Urothelium cell line (cell line): ENCODE results near the gene CHD5.

Experiments
- DNase-seq: peaks from one replicate; pipeline ENCODE4 v3.0.0; 2011; ENCODE audit warnings: low spot score, mixed read lengths
- FAIRE-seq: peaks from 2 replicates; lab custom pipeline; 2011; peaks lifted over from hg19 to GRCh38; lab: Jason Lieb, UNC

CHD5 gene

DNA sequence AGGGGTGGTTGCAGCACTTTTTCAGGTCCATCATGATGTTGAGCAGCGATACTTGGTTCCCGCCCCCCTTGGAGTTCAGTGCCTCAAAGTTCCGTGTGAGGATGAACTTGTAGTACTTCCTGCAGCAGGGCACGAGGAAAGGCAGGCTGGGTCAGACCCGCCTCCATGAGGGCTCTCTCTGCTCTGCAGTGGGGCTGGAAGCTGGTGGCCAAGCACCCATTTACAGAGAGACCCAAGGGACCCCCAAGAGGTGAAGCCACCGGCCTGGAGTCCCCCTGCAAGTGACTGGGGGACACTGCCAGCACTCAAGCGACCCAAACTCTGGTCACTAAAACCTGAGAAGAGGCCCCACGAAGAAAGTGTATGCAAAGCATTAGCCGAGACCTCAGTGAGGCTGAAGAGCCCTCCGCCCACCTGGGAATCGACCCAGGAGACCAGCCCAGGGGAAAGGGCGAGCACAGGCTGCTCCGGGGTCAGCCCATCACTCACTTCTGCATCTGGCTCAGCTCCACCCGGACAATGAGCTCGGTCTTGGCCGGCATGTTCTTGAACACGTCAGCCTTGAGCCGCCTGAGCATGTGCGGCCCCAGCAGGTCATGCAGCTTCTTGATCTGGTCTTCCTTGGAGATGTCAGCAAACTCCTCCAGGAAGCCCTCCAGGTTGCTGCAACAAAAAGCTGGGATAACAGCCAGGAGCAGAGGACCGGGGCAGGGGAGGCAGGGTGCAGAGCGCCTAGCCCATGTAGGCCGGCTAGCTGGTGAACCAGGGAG is 45.2 kb downstream of the CHD5 start:
- DNase-seq (no peak), FAIRE-seq (no peak)

DNA sequence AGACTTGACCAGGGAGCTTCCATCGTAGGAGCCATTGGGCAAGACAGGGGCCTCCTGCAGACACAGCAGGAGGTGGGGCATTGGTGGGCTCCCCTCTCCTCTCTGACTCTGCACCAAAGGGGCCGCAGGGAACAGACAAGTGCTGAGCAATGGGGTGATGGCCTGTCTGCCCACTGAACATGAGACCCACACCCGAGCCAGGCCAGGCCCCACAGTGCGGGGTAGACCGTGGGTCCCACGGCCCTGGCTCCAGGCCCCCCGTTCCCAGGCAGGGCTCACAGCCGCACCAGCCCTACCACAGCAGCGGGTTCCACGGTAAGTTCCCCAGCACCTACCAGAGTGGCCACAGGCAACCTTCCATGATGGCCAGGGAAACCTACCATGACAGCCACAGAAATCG is 45.9 kb downstream of the CHD5 start:
- FAIRE-seq (no peak), DNase-seq (no peak)

DNA sequence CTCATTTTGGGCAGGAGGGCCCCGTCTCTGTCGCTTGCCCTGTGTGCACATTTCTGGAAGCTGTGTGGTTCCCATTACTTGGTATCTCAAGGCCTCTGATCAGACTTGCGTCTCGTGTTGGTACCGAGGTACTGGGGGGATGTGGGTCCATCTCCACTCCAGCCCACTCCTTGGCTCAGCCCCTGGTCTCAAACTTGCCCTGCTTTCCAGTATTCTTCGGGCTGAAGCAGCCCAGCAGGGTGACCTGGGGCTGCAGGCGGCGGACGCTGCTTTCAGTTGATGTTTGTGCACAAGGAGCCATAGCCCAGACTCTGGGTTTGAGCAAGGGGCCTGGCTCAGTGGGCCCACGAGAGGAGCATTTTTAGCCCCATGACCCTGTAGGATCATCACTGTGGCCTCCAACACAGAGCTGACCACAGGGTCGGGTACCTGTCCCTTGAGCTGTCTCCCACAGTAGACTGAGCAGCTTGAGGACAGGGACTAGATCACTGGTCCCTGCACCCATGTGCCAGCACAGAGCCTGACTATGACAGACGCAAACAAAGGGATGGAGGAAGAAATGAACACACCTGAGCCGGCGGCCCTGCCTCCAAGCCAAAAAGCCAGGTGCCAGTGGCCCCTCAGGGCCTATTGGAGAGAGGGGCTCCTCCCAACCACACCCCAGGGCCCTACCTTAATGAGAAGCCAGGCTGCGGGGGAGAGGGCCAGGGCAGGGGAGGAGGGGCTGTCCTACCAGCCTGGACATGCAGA is 46.8 kb downstream of the CHD5 start:
- FAIRE-seq (no peak), DNase-seq (no peak)

DNA sequence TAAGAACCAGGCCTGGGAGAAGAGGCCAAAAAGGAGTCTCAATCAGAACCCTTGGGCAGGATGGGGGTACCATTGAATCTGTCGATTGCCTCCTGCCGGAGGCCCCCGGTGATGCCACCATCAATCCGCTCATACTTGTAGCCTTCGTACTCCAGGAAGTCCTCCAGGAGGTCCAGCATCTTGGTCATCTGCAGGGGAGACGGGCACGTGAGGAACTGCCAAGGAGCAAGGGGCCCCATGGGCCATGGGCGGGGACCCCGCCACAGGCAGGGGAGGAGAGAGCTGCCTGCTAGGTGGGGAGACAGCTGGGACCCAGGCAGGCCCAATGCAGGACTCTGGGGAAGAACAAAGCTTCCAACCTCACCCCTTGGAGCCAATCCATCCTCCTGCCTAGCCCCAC is 48.6 kb downstream of the CHD5 start:
- FAIRE-seq (no peak), DNase-seq (no peak)

DNA sequence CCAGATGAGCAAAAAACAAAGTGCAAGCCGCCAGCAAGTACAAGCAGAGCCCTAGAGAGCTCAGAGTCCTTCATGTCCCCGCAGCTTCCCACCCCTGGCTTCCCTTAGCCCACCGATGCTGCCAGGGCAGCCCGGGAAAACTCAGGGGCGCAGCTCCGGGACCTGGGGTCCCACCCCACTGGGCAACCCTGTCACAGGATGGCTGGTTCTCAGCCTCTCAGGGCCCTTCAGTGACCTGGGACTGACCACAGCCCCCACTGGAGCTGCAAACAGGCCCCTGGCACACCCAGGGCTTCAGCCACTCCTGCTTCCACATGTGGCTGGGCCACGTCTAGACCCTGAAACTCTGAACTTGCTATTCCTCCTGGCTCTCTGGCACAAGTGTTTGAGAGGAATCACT is 49.5 kb downstream of the CHD5 start:
- FAIRE-seq = no peak

GRCh38 chr1:6130036-6130435 is 50.1 kb downstream of the CHD5 start:
- FAIRE-seq = no peak

More for the DNA sequence above, 49.5 kb downstream of the CHD5 start:
- DNase-seq = no peak

GRCh38 chr1:6129313-6129712 is 50.8 kb downstream of the CHD5 start:
- no peak for DNase-seq
- FAIRE-seq = no peak

More at GRCh38 chr1:6130036-6130435, 50.1 kb downstream of the CHD5 start:
- no peak for DNase-seq

- FAIRE-seq = no peak
- no peak for DNase-seq
Observed at GRCh38 chr1:6128276-6129081, 51.6 kb downstream of the CHD5 start.

DNA sequence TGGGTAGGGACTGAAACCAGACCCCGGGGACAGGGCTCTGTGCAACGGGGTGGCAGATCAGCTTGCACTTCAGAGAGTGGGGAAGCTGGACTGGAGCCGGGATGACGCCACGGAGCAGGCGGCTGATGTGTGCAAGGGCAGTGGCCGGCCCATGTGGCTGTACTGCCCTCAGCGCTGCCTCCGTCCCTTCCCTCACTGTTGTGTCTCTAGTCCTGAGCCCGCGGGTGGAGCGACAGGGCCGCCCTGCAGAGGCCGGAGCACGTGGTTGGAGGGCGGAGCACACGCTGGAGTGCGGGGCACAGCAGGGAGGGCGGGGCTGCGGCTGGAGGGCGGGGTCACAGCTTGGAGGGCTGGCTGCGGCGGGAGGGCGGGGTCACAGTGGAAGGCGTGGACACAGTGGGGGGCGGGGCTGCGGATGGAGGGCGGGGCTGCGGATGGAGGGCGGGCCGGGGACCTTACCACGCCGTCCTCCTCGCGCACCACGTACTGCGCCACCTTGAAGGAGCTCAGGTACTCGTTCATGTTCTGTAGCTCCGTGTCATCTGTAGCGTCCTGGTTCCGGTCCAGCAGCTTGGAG is 52.4 kb downstream of the CHD5 start:
- FAIRE-seq (no peak), DNase-seq (no peak)

DNA sequence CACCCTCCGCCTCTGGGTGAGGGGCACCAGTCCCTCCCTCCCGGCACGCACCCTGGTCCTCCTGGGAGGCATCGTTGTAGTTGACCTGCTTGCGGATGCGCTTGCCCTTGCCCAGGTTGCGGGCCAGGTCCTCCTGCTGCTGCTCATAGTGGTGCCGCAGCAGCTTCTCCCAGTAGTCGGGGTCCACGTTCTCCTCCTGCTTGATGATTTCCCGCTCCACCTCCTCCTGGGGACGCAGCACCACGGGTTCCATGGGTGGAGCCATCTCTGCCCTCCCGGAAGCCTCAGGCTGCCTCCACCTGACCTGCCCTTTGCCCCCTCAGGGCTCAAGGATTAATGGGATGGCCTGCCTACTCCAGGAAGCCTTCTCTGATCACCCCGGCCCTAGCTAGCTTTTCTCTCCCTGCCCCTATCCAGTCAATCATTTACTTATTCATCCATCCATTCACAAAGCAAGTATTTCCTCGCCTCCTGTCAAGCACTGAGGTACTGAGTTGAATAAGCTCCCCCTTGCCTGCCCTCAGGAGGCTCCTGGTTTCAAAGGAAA is 53.5 kb downstream of the CHD5 start:
- no peak for DNase-seq
- no peak for FAIRE-seq

- DNase-seq = no peak
- FAIRE-seq = no peak
Observed at GRCh38 chr1:6126028-6126427, 54.1 kb downstream of the CHD5 start.

DNA sequence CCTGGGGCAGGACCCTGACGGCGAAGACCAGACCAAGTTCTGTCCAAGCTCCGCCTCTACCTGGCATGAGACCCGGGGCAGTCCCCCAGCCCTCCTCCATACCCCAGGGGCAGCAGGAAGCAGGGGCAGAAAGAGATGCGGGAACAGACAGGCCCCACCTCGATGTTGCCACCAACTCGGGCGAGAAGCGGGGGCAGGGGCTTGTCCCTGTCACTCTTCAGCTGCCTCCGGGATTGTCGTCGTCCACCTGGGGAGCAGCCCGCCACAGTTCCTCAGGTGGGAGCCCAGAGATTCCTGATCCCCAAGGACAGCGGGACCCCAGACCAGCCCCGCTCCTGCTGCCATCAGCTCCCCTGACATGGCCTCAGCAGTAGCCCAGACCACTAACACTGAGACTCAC is 54.8 kb downstream of the CHD5 start:
- DNase-seq (no peak), FAIRE-seq (no peak)

DNA sequence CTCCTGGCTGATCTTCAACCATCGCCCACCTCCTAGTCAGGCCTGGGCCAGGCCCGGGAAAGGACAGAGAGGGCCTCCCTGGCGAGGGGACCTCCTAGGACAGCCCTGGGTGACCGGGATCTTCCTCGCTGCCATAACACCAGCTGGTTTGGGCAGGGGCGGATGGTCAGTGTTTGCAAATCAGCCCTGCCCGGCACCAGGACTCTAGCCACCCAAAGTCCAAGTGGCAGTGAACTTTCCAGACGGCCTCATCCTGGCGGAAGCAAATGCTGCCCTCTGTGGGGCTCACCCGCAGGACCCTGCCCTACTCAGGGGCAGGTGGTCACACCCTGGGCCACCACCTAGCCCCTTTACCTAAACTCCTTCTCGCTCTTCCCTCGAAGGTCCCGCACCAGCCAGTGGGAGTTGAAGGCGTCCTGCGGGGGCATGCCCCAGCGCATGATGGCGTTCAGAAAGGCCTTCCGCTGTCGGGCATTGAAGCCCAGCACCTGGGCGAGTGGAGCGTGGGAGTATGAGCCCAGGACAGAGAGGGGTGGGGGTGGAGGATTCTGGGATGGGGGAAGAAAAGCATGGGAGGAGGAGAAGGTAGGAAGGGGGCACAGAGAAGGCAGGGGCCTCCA is 55.3 kb downstream of the CHD5 start:
- no peak for DNase-seq
- FAIRE-seq = no peak

- no peak for FAIRE-seq
Observed at GRCh38 chr1:6124341-6124740, 55.8 kb downstream of the CHD5 start.

DNA sequence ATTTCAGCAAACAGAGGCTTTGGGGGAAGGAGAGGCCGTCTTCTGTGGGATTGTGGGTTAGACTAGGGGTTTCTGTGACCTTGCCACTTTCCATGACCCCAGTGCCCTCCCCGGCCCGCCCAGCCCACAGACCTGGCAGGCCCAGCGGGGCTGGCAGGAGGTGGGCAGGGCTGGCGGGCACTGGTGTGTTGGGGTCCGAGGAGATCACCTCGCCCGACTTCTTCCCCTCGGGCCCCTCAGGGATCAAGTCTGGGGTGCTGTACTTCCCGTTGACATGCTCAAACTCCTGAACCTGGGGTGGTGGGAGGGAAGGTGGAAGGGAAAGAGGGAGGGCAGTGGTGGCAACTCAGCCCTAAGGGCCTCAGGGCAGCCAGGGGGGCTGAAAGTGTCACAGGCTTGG is 56.3 kb downstream of the CHD5 start:
- no peak for FAIRE-seq

More at GRCh38 chr1:6124341-6124740, 55.8 kb downstream of the CHD5 start:
- no peak for DNase-seq

GRCh38 chr1:6123083-6123482 is 57.0 kb downstream of the CHD5 start:
- no peak for FAIRE-seq
- no peak for DNase-seq

More for the DNA sequence above, 56.3 kb downstream of the CHD5 start:
- no peak for DNase-seq

- FAIRE-seq (no peak), DNase-seq (no peak)
Observed at GRCh38 chr1:6121651-6122370, 58.3 kb downstream of the CHD5 start.

- DNase-seq = no peak
- FAIRE-seq = no peak
Observed at GRCh38 chr1:6121021-6121421, 59.1 kb downstream of the CHD5 start.

GRCh38 chr1:6118415-6118814 is 61.7 kb downstream of the CHD5 start:
- FAIRE-seq (no peak), DNase-seq (no peak)

- FAIRE-seq = no peak
- no peak for DNase-seq
Observed at GRCh38 chr1:6117624-6118023, 62.5 kb downstream of the CHD5 start.
